GM18858 (cell line): ENCODE measurements around the gene CRELD2.

ENCODE experiments used
- ATAC-seq: cut with Tn5 transposase; IDR thresholded peaks from one replicate; pipeline ENCODE4 v1.9.1; 2021; ENCODE audit not compliant: unreplicated experiment

CRELD2 gene

GRCh38 chr22:49955581-49956417 lies 37.4 kb downstream of the CRELD2 start:
- ATAC-seq, result no peak

- ATAC-seq, result no peak
Observed at GRCh38 chr22:49956418-49956770, 38.0 kb downstream of the CRELD2 start.

GRCh38 chr22:49956914-49957825 lies 38.7 kb downstream of the CRELD2 start:
- no peak for ATAC-seq

- no peak for ATAC-seq
Observed at GRCh38 chr22:49957826-49958365, 39.5 kb downstream of the CRELD2 start.

- ATAC-seq, result no peak
Observed at GRCh38 chr22:49958366-49958921, 40.0 kb downstream of the CRELD2 start.

- no peak for ATAC-seq
Observed at GRCh38 chr22:49958931-49959781, 40.7 kb downstream of the CRELD2 start.

GRCh38 chr22:49959782-49960158 lies 41.3 kb downstream of the CRELD2 start:
- peak; percentile 10 for ATAC-seq

GRCh38 chr22:49960159-49961004 lies 41.9 kb downstream of the CRELD2 start, which contains the start of gene PIM3:
Gene PIM3, plus strand, starts transcription at chr22:49960772. Its CDS starts 176 bp downstream, at chr22:49960948.
- ATAC-seq, result peak; percentile 39

- ATAC-seq, result no peak
Observed at GRCh38 chr22:49961005-49961600, 42.7 kb downstream of the CRELD2 start.

- no peak for ATAC-seq
Observed at GRCh38 chr22:49961601-49962011, 43.2 kb downstream of the CRELD2 start.

- no peak for ATAC-seq
Observed at GRCh38 chr22:49962012-49962750, 43.7 kb downstream of the CRELD2 start.

- no peak for ATAC-seq
Observed at GRCh38 chr22:49962751-49963646, 44.6 kb downstream of the CRELD2 start.

GRCh38 chr22:49963647-49964026 lies 45.2 kb downstream of the CRELD2 start:
- no peak for ATAC-seq

- no peak for ATAC-seq
Observed at GRCh38 chr22:49964136-49965090, 46.0 kb downstream of the CRELD2 start.

GRCh38 chr22:49965091-49966040 lies 46.9 kb downstream of the CRELD2 start:
- ATAC-seq, result no peak
